GM19438 (cell line): ENCODE data around the gene MEOX1.
"Not testable (repeated sequence)": the region's sequence is repeated elsewhere in the genome, so short reads cannot be mapped to it uniquely, and the experiment has no call there.

ENCODE experiments used
- ATAC-seq: cut with Tn5 transposase; IDR thresholded peaks from one replicate; pipeline ENCODE4 v1.9.1; 2021; ENCODE audit warnings: low read depth; ENCODE audit not compliant: unreplicated experiment

Gene MEOX1

DNA sequence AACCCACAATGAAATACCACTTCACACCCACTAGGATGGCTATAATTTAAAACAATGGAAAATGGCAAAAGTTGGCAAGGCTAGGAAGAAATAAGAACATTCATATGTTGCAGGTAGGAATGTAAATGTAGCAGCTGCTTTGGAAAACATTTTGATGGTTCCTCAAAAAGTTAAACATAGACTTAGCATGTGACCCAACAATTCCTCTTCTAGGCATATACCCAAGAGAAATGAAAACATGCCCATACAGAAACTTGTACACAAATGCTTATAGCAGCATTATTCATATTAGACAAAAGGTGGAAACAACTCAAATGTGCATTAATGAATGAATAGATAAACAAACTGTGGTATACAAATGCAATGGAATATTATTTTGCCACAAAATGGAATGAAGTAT is 36.1 kb downstream of the MEOX1 start:
- no peak for ATAC-seq

DNA sequence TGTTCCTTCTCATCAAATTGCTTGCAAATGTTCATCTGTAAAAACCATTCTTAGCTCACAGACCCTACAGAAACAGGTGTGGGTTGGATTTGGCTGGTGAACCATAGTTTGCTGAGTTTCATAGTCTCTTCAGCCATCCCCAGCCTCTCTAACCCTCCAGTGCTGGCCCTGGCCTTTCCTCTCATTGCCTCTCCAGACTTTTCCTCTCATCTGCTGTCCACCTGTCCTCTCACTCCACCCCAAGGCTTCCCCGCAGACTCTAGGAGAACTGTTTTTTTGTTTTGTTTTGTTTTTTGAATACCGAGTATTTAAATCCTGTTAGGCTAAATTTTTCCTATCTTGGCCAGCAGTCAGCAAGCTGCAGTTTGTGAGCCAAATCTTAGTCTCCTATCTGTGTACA is 41.1 kb downstream of the MEOX1 start:
- no peak for ATAC-seq

DNA sequence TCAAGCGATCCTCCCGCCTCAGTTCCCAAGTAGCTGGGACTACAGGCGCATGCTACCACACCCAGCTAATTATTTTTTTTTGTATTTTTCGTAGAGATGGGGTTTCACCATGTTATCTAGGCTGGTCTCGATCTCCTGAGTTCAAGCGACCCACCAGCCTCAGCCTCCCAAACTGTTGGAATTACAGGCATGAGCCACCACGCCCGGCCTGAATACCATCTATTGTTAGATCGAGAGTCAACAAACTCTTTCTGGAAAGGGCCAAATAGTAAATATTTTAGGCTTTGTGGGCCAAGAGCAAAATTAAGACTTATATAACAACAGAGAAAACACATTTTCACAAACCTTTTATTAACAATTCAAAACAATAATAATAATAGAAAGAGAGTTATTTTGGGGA is 41.6 kb downstream of the MEOX1 start:
- no peak for ATAC-seq

DNA sequence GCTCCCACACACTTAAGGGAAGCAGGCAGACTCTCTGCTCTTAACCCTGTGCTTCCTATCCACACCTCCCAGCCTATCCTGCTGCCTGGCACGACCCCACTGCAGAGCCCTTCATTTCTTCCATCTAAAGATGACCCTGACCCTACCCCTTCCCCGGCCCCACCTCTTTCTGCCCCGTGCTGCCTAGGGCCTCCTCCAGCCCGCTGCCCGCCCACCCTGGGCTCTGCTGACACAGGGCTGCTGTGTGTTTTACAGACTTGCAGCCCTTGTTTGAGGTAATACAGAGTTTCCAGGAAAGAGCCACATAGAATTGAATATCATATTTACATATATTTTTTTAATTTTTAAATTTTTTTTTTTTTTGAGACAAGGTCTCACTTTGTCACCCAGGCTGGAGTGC is 42.0 kb downstream of the MEOX1 start:
- ATAC-seq: no peak

DNA sequence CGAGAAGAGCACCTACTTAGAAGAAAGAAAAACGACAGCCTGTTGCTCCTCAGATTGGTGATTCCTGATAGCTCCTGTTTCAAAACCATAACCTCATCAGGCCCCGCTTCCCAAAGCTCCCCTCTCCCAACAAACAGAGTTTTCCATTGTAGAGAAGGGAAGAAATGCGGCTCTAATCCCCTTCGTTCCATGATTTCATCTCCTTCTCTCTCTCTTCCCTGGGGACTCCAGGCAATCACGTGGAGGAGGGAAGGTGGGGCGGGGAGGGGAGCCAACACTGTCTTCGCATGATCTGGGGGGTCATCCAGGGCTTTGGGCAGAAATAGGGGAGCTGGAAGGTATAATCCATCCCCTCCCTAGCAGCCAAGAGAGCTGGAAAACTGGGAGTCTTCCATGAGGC is 43.4 kb downstream of the MEOX1 start:
- ATAC-seq: no peak

DNA sequence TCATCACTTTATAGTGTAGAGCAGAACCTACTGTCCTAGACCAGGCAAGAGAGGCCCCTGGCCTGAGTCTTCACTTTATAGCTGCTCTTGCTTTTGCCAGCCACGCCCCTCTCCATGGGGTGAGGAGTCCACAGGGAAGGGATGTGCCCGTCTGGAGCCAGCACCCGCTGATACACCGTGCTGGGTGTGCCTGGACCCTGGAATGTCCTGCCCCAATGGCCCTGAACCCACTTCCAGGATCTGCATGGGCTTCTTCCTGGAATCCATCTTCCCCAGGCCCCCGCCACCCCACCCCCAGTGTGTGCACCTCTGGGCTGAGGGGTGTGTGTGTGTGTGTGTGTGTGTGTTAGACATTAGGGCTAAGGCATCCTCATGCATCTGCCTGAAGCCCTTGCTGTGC is 44.9 kb downstream of the MEOX1 start:
- no peak for ATAC-seq

DNA sequence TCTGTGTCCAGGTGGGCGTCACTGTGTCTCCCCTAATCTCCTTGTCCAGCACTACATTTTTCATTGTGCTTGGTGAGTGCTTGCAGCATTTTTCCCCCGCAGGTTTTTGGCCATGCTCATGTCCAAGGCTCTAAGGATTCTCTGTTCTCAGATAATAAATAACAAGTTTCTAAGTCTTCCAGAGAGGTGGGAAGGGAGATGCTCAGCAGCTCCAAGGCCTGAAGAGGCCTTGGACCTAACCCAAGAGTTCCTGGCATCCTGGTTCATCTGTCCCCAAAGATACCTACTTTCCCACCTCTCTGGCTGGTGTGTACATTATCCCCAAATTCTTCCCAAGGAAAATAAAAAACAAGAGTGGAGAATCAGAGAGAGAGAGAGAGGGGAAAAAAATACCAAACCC is 45.3 kb downstream of the MEOX1 start:
- no peak for ATAC-seq

DNA sequence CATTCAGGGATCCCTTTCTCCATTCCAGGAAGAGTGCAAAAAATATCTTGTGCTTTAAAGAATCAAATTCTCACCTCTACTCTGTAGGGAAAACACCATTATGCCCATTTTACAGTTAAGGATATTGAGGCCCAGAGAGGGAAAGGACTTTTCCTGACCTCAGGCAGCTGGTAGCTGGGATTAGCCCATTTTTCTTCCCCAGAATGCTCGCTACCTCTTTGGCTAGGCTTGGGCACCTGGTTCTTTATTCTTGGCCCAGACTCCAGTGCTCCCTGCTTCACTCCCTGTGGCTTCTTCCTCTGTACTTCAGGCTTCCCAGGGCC is 45.7 kb downstream of the MEOX1 start:
- no peak for ATAC-seq

DNA sequence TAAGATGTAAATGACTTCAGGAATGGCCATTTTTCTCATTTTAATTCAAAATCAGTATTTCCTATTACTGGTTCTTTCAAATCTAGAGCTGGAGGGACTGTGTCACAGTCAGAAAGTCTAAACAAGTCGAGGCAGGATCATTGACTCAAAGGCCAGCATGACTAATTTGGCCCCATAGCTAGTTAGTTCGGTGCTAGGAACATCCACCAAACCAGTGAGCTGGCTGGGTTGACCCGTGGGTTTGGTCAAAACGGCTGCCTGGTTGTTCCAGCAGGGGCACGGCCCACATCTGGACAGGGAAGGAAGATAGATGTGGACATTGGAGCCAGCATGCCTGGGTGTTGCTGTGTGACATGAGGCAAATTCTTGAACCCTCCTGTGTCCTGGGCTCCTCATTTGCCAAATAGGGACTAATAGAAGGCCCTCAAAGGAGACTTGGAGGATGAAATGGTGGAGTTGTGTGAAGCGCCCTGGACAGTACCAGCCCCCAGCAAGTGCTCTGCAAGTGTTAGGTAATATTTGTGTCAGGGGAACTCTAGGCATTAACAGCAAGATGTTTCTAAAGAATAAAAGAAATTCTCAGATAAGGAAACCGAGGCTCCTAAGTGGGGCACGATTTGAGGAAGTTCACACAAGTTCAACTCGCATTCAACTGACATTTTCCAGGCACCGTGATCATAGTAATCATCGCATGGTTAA is 46.2 kb downstream of the MEOX1 start:
- ATAC-seq: no peak

DNA sequence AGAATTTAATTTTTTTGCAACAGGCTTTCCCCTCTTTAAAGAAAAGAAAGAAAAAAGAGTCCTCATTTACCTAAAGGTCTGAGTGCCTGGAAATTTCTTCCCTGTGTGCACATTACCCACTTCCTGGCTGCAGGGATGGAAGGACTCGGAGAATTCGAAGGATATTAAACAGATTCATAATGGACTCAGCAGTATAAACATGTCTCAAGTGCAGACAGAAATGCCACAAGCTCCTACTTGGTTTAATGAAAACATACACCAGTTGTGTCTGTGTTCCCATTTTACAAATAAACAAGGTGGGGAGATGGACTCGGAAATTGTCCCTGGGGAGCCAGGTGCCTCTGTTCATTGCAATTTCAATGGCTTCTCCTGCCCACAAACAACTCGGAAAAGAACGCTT is 47.2 kb downstream of the MEOX1 start:
- no peak for ATAC-seq

DNA sequence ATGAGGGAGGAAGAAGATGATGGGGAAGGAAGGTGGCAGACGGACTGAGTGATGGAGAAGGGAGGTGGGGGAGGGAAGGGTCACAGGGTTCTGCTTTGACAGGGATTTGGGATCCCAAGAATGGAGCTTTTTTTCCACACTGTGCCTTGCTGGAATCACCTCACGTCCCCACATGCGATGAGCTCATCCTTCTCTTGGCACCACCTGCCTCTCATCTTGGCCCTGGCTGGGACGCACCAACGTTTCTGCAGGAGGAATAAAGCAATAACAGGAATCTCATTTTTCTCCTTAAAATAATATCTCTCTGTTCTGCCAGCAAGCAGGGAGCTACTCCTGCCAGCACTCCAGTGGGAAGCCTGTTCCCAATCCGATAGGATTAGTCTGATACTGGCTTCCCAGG is 47.8 kb downstream of the MEOX1 start:
- ATAC-seq: no peak

DNA sequence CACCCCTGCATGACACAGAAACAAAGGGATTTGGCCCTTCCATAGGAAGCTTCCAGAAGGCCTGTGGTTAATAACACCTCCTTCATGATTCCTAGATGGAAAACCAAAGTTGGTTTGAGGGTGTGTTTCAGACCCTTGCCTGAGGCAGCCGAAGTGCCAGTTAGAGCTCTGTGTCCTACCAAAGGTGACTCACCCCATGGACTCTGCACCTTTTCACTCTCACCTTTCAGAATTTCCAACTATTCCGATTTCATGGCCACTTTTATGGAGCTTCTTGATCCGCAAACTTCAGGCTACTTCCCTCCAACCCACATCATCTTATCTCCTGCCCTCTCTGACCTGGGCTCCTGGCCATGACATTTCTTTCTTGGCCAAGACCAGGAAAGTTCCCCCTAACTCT is 49.2 kb downstream of the MEOX1 start:
- no peak for ATAC-seq

DNA sequence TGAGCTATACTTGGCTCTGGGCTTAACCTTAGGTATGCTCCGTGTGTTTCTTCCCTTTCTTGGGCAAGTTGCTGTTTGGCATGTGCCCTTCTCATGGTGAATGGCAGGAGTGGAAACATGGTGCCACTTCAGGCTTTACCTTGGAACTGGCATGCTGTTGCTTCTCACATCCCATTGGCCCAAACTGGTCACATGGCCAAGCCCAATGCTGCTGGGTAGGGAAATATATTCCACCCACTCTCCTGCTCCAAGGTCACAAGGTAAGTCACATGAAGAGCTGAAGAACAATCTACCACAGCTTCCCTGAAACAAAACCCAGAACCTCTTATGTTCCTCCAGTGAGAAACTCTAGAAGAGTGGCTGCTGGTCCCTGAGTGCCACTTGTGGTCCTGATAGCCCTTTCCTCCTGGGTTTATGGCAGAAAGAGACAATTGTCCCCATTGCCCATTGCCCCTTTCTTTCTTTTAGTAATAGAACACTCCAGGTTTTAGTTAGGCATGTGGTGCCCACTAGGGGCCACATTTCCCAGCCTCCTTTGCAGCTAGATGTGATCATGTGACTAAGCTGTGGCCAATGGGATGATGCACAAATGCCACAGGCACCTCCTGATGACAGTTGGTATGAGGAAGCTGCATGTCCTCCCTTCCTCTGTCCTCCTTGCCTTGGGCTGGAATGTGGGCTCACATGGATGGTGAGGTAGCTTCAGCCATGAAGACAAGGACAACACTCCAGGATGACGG is 50.3 kb downstream of the MEOX1 start:
- ATAC-seq: no peak

DNA sequence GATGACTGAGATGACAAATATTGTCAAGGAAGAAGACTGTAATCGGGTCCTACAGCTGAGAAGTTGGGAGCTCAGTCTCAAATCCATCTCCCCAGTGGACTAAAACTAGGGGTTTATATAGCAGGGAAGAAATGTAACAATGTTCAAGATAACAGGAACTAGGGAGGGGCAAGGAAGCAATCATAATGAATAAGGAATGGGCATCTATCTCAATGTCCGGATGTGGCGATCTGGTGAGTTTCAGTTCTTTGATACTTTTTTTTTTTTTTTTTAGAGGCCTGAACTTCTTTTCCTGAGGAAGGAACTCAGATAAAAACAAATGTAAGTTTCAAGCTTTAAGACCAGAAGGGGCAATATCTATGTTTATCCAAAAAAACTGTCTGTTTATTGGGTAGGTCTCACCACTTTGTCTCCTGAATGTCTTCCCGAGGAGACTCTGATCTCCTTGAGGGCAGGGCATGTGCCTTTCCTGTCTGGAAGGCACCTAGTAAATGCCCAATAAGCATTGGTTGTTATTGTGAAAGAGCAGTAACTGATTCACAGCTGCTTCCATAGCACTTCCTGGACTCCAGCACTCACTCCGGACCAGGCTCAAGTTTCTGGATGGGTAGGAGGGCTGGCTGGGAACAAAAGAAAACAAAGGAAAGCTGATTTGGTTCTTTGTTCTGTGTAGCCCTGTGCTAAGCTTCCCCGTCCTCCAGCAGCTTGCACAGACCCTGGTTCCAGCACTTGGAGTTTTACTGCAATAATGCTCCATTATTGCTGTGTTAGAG is 51.9 kb downstream of the MEOX1 start:
- no peak for ATAC-seq

DNA sequence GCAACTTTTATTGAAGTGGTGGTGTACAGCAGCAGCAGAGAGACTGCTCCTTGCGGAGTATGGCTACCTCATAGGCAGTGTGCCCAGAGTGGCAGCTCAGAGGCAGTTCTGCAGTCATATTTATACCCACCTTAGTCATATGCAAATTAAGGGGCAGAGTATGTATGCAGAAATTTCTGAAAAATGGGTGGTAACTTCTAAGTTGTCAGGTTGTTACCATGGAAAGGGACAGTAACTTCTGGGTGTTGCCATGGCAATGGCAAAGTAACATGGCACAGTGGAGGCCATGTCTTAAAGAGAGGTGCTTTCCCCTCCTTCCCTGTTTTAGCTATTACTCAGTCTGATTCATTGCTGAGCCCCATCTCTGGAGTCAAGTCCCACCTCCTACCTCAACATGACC is 53.4 kb downstream of the MEOX1 start:
- no peak for ATAC-seq

DNA sequence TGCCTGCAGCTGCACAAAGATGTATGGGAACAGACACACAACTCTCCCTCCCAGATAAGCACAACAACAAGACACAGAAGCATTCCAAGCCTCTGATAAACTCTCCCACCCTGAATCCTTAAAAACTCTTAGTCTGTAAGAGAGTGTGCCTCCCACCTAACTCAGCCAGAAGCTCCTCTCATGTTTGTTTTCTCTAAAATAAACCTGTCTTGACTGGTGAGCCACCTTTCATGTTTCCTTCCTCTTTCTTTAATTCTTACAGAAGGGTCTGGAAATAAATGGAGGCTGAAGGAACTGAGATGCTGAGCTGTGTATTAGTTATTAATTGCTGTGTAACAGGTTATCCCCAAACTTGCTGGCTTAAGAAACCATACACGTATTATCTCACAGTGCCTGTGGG is 57.2 kb downstream of the MEOX1 start:
- no peak for ATAC-seq

DNA sequence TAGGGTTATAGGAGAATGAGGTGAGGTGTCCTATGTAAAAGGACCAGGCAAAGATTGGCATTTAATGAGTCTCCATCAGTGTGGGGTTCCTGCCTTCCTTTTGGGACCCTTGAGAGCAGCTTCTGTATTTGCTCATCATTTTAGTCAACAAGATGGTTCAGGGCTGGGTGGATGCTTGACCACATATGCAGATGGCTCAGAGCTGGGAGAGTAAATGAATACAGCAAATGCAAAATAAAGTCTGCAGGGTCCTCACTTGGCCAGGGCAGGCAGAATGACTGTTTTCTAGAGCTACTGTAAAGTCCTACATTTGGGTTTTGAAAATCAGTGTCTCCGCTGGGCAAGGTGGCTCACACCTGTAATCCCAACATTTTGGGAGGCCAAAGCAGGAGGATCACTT is 58.4 kb downstream of the MEOX1 start:
- ATAC-seq: no peak

DNA sequence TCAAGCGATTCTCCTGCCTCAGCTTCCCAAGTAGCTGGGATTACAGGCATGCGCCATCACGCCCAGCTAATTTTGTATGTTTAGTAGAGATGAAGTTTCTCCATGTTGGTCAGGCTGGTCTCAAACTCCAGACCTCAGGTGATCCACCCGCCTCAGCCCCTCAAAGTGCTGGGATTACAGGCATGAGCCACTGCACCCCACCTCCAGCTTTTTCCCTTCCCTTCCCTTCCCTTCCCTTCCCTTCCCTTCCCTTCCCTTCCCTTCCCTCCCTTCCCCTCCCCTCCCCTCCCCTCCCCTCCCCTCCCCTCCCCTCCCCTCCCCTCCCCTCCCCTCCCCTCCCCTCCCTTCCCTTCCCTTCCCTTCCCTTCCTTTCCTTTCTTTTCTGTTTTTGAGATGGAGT is 59.2 kb downstream of the MEOX1 start:
- ATAC-seq: not testable (repeated sequence)

DNA sequence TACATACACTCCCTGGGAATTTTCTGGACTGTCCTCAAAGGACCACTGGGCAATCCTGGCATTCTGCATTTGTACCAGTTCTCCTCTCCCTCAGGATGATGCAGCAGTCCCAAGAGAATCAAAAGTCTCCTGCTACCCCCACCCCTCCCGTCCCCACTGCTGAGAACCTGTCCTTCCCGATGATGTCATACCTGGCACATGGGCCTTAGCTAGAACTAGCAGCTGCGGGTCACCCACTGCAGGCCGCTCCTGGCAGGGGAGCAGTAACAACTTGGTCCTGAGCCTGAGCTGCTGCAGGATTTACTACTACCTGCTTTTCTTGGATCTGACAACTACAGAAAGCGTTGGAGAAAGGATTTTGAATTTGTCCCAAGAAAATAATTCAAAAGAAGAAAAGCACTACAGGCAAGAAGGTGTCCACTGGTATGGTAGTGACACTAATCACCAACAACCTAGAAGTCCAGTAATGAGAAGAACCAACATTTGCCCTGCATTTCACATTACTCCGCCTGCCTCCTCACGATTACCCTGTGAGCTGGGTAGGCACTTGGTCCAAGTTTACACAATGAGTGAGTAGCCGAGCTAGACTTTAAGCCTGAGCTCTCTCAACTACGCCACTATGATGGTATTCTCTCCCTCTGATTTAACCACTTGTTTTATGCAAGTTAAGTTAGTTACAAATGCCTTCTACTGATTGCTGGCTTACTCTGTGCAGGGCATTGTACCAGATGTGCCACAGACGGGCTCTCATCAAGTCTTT is 60.3 kb downstream of the MEOX1 start:
- no peak for ATAC-seq

DNA sequence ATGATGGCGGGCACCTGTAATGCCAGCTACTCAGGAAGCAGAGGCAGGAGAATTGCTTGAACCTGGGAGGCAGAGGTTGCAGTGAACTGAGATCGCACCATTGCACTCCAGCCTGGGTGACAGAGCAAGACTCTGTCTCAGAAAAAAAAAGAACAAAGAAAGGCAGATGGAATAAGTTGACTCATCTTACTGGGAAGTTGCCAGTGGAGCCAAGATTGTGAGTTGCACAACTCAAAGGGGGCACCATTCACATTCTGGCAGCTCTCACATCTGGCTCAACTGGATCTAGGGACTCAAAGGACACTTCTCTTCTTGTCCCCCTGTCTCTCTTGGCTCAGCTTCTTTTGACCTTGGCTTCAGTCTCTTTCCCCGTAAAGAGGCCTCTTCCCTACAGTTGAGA is 61.9 kb downstream of the MEOX1 start:
- no peak for ATAC-seq

DNA sequence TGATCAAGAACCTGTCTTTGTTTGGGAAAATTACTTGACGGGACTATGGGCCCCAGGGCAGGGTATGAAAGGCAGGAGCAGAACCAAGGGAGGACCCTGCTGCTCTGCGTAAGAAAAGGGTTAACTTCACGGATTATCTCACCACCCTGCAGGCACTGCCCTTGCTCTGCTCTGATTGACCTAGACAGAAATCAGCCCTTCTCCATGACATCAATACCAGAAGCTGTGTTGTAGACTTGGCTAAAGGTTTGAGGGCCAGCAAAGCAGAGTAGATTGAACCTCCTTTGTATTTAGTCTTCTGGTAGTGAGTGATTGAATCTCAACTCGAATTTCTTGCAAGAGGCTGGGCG is 62.7 kb downstream of the MEOX1 start:
- no peak for ATAC-seq
